HEK293T (cell line): Measurements from ENCODE around the gene PRPF19.

Source experiments
- CTCF ChIA-PET: fragments of 350-600 bp; formaldehyde crosslinking; extraction: SDS; loops from one replicate; lab custom pipeline; 2021; ENCODE audit warnings: antibody characterized with exemption, inconsistent platforms; lab: Yijun Ruan, JAX
- POLR2A ChIA-PET: fragments of 350-600 bp; formaldehyde crosslinking; extraction: SDS; loops from one replicate; lab custom pipeline; 2020; ENCODE audit warnings: antibody characterized with exemption, inconsistent platforms; lab: Yijun Ruan, JAX
- DNase-seq: peaks from one replicate; pipeline ENCODE4 v3.0.0; 2012; ENCODE audit warnings: mixed read lengths; ENCODE audit errors: extremely low spot score
- ARNT ChIP-seq: fragments of 450-650 bp; IDR thresholded peaks from 2 replicates; pipeline ENCODE4 v1.6.1; 2017; ENCODE audit warnings: mild to moderate bottlenecking
- BHLHE40 ChIP-seq: fragments of 450-650 bp; IDR thresholded peaks from 2 replicates; pipeline ENCODE4 v1.6.1; 2016; ENCODE audit warnings: mild to moderate bottlenecking, moderate library complexity, borderline replicate concordance
- CTBP1 ChIP-seq: fragments of 450-650 bp; IDR thresholded peaks from 2 replicates; pipeline ENCODE4 v1.6.1; 2016; ENCODE audit warnings: borderline replicate concordance
- ELF4 ChIP-seq: fragments of 450-650 bp; IDR thresholded peaks from 2 replicates; pipeline ENCODE4 v1.6.1; 2017; ENCODE audit warnings: antibody characterized with exemption
- FOXA1 ChIP-seq: fragments of 450-650 bp; IDR thresholded peaks from 2 replicates; pipeline ENCODE4 v1.6.1; 2016; ENCODE audit warnings: mild to moderate bottlenecking
- FOXK2 ChIP-seq: fragments of 450-650 bp; IDR thresholded peaks from 2 replicates; pipeline ENCODE4 v1.6.1; 2016; ENCODE audit warnings: mild to moderate bottlenecking
- FOXM1 ChIP-seq: fragments of 450-650 bp; IDR thresholded peaks from 2 replicates; pipeline ENCODE4 v1.6.1; 2017; ENCODE audit warnings: mild to moderate bottlenecking, borderline replicate concordance
- HDGF ChIP-seq: fragments of 450-650 bp; IDR thresholded peaks from 2 replicates; pipeline ENCODE4 v1.6.1; 2017; ENCODE audit warnings: antibody characterized with exemption, borderline replicate concordance
- L3MBTL2 ChIP-seq: fragments of 450-650 bp; conservative IDR thresholded peaks from 2 replicates; pipeline ENCODE4 v1.6.1; 2016; ENCODE audit warnings: mild to moderate bottlenecking
- LEF1 ChIP-seq: fragments of 450-650 bp; IDR thresholded peaks from 2 replicates; pipeline ENCODE4 v1.6.1; 2017; ENCODE audit warnings: mild to moderate bottlenecking, borderline replicate concordance
- NFRKB ChIP-seq: fragments of 450-650 bp; IDR thresholded peaks from 2 replicates; pipeline ENCODE4 v1.6.1; 2016; ENCODE audit warnings: mild to moderate bottlenecking, moderate library complexity
- SP1 ChIP-seq: fragments of 450-650 bp; IDR thresholded peaks from 2 replicates; pipeline ENCODE4 v1.6.1; 2017
- SUZ12 ChIP-seq: fragments of 450-650 bp; IDR thresholded peaks from 2 replicates; pipeline ENCODE4 v1.6.1; 2016; ENCODE audit warnings: mild to moderate bottlenecking
- TARDBP ChIP-seq: fragments of 450-650 bp; IDR thresholded peaks from 2 replicates; pipeline ENCODE4 v1.6.1; 2016
- ZNF384 ChIP-seq: fragments of 450-650 bp; IDR thresholded peaks from 2 replicates; pipeline ENCODE4 v1.6.1; 2016
- TF ChIP-seq, protein P1 (sequence below): fragments of 450-650 bp; IDR thresholded peaks from 2 replicates; pipeline ENCODE4 v1.6.1; 2016

PRPF19 gene

DNA sequence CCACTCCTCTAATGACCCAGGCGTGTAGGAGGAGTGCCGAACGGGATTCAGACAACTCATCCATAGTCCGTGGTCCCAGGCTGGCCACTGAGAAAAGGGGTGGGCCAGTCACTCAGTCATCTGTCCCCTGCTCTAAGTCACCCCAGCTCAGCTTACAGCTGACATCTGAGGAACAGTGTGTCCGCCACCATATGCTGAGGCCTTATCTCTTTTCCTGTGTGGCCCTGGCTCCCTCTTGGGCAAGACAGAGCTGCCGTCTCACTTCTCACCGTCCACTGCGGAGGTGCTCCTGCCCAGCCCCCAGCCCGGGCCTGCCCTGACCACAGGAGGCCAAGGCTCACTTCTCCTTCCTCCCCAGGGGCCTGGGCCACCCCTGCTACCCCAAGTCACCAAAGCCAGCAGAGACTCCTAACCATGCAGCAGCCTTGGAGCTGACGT lies 57.7 kb downstream of the PRPF19 start:
- no peak for TF ChIP-seq NFRKB
- TF ChIP-seq TARDBP = no peak
- TF ChIP-seq FOXA1 = no peak
- no peak for TF ChIP-seq SUZ12
- no peak for TF ChIP-seq CTBP1
- TF ChIP-seq, protein P1, sequence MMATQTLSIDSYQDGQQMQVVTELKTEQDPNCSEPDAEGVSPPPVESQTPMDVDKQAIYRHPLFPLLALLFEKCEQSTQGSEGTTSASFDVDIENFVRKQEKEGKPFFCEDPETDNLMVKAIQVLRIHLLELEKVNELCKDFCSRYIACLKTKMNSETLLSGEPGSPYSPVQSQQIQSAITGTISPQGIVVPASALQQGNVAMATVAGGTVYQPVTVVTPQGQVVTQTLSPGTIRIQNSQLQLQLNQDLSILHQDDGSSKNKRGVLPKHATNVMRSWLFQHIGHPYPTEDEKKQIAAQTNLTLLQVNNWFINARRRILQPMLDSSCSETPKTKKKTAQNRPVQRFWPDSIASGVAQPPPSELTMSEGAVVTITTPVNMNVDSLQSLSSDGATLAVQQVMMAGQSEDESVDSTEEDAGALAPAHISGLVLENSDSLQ = no peak
- no peak for TF ChIP-seq BHLHE40
- no peak for TF ChIP-seq FOXM1
- no peak for TF ChIP-seq LEF1
- TF ChIP-seq L3MBTL2 = no peak
- TF ChIP-seq HDGF = no peak
- no peak for TF ChIP-seq SP1
- no peak for TF ChIP-seq ARNT
- TF ChIP-seq FOXK2 = no peak
- TF ChIP-seq ELF4 = no peak
- no peak for TF ChIP-seq ZNF384
- DNase-seq = no peak
- CTCF ChIA-PET = no interaction called here
- POLR2A ChIA-PET = no interaction called here

DNA sequence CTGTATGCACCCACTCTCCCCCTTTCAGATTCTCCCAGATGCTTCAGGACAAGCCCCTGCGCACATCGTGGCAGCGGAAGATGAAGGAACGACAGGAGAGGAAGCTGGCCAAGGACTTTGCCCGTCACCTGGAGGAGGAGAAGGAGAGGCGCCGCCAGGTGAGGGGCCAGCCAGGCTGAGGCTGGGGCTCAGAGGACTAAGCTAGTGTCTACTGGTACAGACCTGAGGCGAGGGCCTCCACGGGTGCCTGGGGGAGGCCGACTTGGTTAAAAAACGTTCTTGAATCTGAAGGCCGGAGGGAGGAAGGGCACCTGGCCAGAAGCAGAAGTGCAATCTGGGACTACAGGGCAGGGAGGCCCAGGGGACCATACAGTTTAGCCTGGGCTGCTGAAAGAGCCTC lies 58.5 kb downstream of the PRPF19 start:
- CTCF ChIA-PET = no interaction called here
- no peak for TF ChIP-seq CTBP1
- TF ChIP-seq FOXK2 = no peak
- TF ChIP-seq FOXA1 = no peak
- TF ChIP-seq FOXM1 = no peak
- no peak for TF ChIP-seq ELF4
- TF ChIP-seq LEF1 = no peak
- TF ChIP-seq SUZ12 = no peak
- TF ChIP-seq NFRKB = no peak
- no peak for TF ChIP-seq L3MBTL2
- TF ChIP-seq HDGF = no peak
- TF ChIP-seq TARDBP = no peak
- TF ChIP-seq SP1 = no peak
- no peak for TF ChIP-seq ZNF384
- TF ChIP-seq ARNT = no peak
- TF ChIP-seq, protein P1 = no peak
- TF ChIP-seq BHLHE40 = no peak
- DNase-seq = no peak
- POLR2A ChIA-PET = no interaction called here

DNA sequence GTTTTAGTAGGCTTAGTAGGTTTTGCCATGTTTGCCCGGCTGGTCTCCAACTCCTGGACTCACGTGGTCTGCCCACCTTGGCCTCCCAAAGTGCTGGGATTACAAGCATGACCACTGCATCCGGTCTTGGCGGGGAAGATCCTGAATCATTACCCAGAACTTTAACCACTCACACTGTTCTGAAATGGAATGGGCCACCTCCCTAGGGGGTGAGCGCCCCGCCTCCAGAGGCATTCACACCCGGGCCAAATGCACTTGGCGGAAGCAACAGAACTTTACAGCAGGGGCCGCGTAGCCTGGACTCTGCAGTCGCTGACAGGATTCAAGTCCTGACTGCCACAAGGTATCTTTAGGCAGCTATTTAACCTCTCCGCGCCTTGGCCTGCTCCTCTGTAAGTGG lies 59.1 kb downstream of the PRPF19 start:
- DNase-seq = no peak
- TF ChIP-seq, protein P1 = no peak
- TF ChIP-seq ARNT (no peak), BHLHE40 (no peak), FOXA1 (no peak), L3MBTL2 (no peak), FOXK2 (no peak), HDGF (no peak), ELF4 (no peak), ZNF384 (no peak)
- CTCF ChIA-PET = no interaction called here
- POLR2A ChIA-PET = no interaction called here

DNA sequence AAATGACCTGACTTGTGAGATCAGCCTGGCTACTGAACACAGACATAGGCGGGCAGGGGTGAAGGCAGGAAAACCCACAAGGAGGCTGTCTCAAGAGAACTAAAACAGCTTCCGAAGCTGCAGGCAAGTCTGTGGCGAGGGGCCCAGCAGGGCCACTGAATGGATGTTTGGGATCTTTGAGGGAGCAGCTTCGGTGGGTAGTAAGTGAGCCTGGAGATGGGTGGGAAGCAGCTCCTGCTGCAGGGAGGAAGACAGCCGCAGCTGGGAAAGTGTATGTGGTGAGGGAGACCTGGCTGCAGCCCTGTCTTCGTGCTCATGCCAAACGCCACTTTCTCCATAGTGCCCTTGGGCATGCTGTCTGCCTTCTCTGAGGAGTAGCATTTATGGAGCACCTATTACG lies 61.0 kb downstream of the PRPF19 start:
- TF ChIP-seq TARDBP (no peak), CTBP1 (no peak), ZNF384 (no peak), FOXK2 (no peak), BHLHE40 (no peak), ARNT (no peak)
- POLR2A ChIA-PET = no interaction called here

DNA sequence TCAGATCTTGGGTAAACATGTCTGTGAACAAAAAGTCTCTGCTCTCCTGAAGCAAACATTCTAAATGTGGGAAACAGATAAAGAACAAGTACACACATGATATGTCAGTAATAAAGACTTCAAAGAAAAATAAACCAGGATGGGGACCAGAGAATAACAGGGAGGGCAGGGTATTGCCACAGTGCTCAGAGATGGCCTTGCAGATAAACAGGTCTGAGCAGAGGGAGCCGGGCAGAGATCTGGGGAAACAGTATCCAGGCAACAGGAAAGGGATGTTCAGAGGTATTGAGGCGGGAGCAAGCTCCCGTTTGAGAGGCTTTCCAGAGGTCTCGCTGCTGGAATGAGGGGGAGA lies 61.5 kb downstream of the PRPF19 start:
- DNase-seq = no peak
- POLR2A ChIA-PET = no interaction called here
- no peak for TF ChIP-seq BHLHE40
- no peak for TF ChIP-seq SUZ12
- no peak for TF ChIP-seq FOXK2
- TF ChIP-seq TARDBP = no peak
- no peak for TF ChIP-seq NFRKB
- TF ChIP-seq, protein P1 = no peak
- TF ChIP-seq ARNT = no peak
- TF ChIP-seq CTBP1 = no peak
- TF ChIP-seq LEF1 = no peak
- no peak for TF ChIP-seq L3MBTL2
- TF ChIP-seq ELF4 = no peak
- no peak for TF ChIP-seq FOXM1
- no peak for TF ChIP-seq FOXA1
- TF ChIP-seq ZNF384 = no peak
- no peak for TF ChIP-seq HDGF
- no peak for TF ChIP-seq SP1
- CTCF ChIA-PET = no interaction called here

More for the DNA sequence above, 61.0 kb downstream of the PRPF19 start:
- CTCF ChIA-PET = no interaction called here
- no peak for DNase-seq
